NOMO-1 treated with DMSO at 0.1 percent for 48 hours (cell line): Measurements from ENCODE around the gene SYNE1.
"Not testable (repeated sequence)": the region's sequence is repeated elsewhere in the genome, so short reads cannot be mapped to it uniquely, and the experiment has no call there.

Experiments used
- DNase-seq: peaks from one replicate; lab custom pipeline; 2025; ENCODE audit not compliant: unreplicated experiment; lab: John Stamatoyannopoulos, UW

SYNE1 gene

GRCh38 chr6:152428126-152428525 is 209.0 kb downstream of the SYNE1 start:
- DNase-seq: no peak

DNA sequence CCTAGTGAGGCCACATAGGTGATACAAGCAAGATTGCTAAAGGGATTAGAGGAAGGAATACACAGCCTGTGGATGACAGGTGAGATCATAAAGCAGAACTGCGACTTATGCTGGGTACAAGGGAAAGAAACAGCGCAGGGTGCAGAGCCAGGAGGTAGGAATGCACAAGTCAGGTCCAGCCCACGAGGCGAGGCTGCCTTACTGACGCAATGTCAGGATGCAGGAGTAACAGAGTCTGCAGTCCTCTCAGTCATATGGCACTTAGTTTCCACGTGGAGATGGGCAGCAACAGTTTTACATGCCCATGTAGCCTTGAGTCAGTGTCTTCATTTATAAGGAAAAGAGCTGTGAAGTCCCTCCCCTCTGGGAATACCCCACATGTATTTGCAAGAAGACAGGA is 210.9 kb downstream of the SYNE1 start:
- DNase-seq: no peak

DNA sequence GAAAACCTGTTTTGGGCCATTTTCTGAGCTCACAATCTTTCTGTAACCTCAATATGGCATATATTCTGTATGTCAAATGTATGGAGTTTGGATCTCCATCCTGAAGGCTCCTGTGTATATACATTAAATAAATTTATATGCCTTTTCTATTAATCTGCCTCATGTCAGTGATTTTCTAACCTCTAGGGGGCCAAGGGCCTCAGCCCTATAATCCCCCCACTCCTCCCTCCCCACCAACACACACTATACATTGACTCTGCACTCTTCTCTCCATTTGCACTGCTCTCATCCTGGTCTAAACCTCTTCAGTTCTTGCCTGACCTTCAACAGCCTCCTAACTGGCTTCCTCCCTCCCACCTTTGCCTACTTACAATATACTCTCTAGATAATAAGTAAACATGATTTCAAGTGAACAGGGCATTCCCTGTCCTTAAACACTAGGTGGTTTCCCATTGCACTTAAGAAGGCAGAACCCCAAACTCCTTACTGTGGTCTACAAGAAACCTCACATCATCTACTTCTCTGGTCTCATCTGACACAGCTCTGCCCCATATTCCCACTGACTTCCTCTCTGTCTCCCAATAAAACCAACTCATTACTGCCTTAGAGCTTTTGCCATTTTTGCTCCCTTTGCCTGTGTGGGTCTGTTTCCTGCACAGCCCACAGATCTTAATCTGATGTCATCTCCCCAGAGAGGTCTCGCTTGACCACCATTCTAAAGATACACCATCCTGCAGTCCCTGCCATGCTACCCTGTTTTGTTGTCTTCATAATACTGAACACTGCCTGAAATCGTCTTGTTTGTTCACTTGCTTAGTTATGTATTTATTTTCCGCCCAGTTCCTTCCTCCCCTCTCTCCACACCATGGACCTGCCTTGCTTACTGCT is 213.7 kb downstream of the SYNE1 start:
- no peak for DNase-seq

GRCh38 chr6:152421496-152421895 is 215.7 kb downstream of the SYNE1 start:
- DNase-seq: not testable (repeated sequence)

- no peak for DNase-seq
Measured at GRCh38 chr6:152420696-152421095, 216.5 kb downstream of the SYNE1 start.

- DNase-seq: no peak
Measured at GRCh38 chr6:152418551-152418950, 218.6 kb downstream of the SYNE1 start.

GRCh38 chr6:152416652-152417051 is 220.5 kb downstream of the SYNE1 start:
- no peak for DNase-seq

DNA sequence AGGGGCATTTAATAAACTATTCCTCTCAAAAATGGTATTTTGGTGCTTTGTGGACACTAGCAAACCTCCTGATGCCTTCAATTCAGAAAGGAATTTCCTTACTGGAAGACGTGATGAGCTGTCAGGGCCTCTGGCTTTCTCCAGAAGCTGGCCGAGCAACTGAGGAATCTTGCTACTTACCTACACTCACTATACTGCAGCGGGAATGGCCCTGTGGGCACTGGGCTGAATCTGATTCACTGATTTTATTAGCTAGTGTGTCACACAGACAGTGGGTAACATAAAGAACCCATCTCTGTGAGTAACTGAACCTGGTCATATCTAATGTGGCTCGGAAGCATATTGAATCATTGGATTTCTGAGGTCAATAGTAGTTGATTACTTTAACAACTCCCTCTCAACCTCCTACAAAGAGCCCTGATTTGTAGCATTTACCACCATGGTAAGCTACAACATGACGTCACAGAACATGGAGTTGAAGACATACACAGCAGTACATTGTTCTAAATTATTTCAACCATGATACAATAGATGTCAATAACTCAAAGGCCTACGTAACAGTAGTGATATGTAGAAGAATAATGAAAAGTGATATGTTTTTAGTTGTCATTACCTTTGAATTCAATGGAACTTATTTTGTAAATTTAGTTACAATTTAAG is 232.1 kb downstream of the SYNE1 start:
- no peak for DNase-seq

GRCh38 chr6:152404086-152404857 is 232.9 kb downstream of the SYNE1 start:
- no peak for DNase-seq

DNA sequence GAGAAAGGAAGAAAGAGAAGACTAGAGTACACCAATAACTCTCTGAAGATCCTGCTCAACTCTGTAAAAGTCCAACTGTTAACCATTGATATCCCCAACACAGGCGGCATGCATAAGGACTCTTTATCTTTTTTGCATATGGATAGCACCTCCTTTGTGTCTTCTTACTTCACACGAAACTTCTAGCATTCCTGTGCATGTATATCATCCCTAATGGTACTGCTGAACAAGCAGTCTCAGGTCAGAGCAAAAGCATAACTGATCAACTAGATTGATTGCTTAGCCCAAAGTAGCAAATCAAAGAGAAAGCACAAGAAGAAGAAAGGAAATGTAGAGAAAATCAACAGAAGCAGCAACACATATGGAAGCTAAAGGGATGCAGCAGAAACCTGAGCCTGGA is 234.4 kb downstream of the SYNE1 start:
- DNase-seq: no peak

DNA sequence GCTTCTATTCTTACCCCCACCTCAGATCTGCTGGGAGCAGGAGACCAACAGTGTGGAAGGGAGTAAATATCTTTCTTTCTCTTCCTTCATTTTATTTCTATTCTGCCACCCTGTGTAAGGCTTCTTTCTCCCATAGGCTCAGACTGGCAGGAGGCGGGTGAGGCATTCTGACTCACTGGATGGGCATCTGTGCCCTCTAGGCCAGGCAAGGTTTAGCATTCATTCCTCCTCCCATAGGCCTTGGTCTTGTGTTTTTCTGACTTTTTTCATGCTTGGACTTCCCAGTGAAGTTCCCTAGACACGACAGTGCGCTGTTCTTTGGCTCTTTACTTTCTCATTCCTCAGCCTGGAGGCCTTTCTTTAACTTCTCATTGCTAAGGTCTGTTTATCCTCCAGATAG is 235.2 kb downstream of the SYNE1 start:
- no peak for DNase-seq

- DNase-seq: no peak
Measured at GRCh38 chr6:152399399-152399798, 237.8 kb downstream of the SYNE1 start.

GRCh38 chr6:152398993-152399392 is 238.2 kb downstream of the SYNE1 start:
- no peak for DNase-seq

DNA sequence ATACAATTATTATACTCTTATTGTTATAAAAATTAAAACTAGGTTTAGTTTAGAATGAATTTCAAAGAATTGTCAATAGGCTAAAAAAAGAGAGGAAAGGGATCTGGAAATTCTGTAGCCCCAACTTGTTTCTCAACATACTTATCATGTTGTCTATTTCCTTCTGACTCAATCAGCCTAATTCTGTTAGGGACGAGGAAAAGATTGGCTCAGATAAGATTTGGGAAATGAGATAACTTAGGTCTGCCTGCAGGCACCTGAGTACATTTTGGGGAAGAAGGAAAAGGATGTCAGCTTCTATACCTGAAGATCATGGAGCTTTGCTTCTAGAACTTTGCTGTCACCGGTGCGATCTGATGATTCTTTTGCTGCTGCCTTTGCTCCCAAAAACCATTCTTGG is 238.8 kb downstream of the SYNE1 start:
- DNase-seq: no peak

GRCh38 chr6:152394303-152394702 is 242.9 kb downstream of the SYNE1 start:
- DNase-seq: no peak

GRCh38 chr6:152391179-152391880 is 245.8 kb downstream of the SYNE1 start:
- DNase-seq: no peak

- DNase-seq: no peak
Measured at GRCh38 chr6:152387091-152387490, 250.1 kb downstream of the SYNE1 start.

GRCh38 chr6:152386131-152386530 is 251.0 kb downstream of the SYNE1 start:
- DNase-seq: no peak

DNA sequence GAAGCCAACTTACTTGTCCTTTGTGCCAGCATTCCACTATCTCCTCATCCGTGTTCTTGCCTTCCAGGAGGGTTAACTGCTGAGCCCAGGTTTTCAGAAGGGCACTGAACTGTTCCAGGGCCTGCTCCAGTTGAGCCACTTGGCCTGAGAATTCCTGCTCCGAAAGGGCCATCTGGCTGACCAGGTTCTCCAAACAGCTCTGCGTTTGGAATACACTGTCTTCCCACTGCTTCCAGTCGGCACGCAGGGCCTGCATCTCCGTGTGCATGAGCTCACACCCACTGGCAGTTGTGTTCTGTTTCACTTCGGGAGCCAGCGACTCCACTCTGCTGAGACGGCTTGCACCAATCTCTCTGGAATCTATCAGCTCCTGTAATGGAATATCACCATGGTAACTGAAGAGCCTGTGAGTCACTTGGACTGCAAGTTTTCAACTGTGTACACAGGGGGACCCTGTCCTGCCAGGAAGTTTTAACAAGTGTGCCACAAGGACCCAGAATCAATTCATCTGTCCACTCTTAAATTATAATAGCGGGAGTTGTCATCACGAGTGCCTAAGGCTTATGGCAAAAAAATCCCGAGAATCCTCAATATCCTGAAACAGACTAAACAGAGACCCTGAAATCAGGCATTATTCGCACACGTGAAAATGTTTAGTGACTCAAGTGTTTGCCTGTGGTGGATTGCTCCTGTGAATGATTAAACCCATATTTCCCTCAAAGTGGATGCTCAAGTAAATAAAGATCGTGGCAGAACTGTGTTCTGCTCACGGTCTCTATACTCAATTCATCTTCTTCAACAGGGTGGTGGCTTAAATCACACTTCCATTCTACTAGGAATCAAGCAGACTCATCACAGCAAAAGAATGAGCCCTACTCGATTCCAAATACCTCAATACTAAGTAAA is 255.9 kb downstream of the SYNE1 start:
- no peak for DNase-seq

DNA sequence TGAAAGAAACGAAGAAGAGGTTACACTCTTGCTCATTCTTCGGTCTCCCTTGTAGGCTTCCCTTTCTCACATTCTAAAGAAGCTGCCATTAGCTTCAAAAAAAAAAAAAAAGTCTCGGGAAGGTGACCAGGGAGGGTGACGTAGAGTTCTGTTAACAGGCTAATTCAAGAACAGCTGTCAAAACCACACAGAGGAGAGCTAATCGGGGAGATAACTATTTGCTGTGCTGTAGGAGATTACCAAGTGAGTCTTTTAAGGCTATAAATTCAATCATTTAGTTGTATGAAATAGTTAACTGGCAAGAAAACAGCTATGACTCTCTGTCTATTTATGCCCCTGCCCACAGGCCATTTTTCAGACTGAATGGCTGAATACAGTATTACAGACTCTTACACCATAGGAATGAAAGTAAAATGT is 256.8 kb downstream of the SYNE1 start:
- DNase-seq: no peak
